NCI-H446 treated with DMSO at 0.1 percent for 48 hours (cell line): ENCODE data around the gene ACYP1.
A peak's percentile ranks its signal among the peaks of the same experiment; 100 is the strongest.

ENCODE experiments used
- DNase-seq: peaks from one replicate; lab custom pipeline; 2025; lab: John Stamatoyannopoulos, UW

Gene ACYP1

DNA sequence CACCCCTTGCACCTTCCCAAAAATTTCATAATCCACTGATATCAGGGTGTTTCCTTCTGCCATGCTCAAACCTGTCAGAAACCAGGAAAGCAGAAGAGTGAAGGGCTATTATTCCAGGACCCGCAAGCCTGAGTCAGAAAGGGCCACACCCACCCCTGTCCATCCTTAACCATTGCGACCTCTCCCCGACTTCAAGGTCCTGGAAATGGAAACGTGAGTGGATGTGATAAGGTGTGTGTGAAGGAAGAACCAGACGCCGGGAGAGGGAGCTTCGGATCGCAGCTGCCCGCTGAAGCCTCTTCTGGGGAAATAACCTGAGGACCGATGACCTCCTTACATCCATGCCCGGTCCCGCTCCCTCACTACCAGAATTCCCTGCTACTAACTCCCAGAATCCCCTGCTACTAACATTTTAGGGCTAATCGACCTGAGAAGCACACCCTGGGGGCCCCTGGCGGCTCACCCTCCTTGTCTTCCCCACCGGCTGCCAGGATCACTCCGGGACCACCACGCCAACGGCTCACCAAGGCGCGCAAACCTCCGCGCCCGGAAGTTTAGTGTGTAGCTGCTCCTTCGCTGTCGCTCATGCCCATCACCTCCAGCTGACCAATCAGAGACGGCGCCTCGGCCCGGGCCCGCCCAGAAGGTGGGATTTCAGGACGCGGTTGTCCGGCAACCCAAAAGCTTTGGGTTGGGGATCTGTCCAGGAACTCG lies at the start of gene ACYP1:
TSS of gene ACYP1 (minus strand) at position 534 of the 714 bp plus-strand sequence. CDS start at position 63, 471 bp downstream.
- DNase-seq, result peak; percentile 77

DNA sequence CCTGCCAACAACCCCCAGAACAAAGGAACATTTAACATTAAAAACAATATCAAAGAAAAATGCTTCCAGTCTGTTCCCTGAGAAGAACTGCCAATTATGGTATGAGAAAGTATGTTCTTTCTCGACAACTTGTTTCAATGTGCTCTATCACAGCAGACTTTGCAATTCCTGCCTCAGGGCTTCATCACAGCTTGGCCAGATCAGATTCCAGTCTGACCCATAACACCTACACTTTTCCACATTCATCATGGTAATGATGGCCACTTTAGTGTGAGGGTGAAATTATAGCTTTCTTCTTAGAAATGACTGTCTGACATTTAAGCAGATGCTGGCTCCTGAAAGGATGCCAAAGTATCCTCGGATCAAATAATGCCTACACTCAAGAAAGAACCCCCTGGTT lies 46.1 kb upstream of the ACYP1 start:
- no peak for DNase-seq

DNA sequence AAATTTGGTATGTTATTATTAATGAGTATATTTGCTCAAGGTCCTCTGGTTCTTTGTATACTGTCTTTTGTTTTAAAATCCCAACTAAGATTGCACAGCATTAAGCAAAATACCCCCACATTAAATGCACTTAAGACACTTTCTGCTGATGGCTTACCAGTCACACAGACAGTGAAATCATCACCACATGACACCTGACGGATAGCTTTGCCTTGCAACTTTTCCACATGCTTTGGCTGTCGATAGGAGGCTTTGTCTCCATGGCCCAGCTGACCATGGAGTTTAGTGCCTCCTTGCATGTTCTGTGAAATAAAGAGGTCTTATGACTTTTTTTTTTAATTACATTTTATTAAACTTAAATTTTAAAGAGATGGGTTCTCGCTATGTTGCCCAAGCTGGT lies 43.4 kb upstream of the ACYP1 start:
- DNase-seq, result no peak

DNA sequence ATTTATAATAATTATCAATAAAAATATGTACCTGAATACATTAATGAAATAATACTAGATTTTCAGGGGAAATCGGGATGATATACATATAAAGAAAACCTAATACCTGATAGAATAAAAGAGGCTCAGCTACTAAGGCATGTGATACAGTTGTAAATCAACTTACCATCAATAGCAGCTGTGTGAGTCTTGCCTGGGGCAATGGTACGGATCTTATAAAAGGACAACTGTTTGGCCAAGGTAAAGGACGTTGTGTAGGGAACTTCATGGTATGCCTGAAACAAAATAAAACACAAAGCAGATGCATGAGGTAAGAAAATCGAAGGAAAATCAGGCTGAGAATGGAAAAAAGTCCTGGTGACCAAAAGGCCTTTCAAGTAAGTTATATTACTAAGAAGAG lies 37.7 kb upstream of the ACYP1 start:
- no peak for DNase-seq

DNA sequence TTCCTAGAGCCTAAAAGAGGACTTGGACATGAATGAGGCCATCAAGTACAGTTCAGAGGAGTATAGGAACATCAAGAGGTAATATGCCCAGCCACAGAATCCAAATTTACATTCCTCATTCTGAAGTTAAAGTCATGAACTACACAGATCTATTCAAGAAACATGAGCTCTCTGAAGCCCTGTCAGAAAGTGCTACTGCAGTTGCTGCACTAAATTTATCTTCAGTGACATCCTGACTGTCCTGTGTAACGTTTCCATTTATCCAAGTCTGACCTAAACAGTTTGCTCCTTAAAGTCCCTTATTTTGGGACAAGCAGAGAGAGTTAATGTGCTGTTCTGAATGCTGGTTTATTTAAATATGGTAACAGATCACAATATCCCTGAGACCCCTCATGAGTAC lies 34.9 kb upstream of the ACYP1 start:
- DNase-seq, result no peak

DNA sequence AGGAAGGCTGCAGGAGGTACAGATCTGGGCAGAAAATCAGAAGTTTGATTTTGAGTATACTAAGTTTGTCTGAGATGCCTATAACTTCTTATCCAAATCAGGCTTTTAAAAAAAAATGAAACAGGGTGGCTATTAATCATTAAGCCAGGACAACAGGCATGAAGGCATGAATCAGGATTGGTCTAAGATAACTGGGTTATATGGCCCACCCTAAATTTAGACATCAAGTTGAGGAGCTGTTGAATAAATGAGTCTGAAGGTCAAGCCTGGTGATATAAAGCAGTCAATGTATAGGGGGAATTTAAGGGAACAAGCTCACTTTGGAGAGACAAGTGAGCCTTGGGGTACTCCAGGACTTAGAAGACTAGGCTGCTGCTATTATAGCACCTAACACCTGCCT lies 34.4 kb upstream of the ACYP1 start:
- no peak for DNase-seq

DNA sequence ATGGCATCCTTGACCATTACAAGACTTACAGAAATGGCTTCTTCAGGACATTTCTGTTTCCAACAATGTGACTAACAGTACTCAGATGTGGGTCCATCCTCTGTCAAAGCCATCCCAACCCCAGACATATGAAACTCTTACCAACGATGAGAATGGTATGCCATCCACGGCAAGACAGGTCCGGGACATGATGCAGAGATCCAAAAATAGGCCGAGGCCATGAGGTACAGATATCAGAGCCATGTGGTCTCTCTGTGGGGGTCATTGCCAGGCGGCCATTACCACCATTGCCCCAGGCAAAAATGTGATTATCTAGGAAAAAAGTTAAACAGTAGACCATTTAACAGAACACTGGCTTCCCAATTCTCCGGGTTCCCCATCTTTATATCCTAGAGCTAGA lies 33.1 kb upstream of the ACYP1 start:
- DNase-seq, result no peak

DNA sequence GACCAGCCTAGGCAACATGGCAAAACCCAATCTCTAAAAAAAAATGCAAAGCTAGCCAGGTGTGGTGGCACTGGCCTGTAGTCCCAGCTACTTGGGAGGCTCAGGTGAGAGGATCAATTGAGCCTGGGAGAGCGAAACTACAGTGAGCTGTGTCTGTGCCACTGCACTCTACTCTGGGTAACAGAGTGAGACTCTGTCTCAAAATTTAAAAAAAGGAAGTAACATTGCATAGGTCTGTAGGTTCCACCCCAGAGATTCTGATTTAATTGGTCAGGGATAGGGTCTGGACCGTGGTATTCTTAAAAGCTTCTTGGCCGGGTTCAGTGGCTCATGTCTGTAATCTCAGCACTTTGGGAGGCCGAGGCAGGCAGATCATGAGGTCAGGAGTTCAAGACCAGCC lies 31.9 kb upstream of the ACYP1 start:
- no peak for DNase-seq

DNA sequence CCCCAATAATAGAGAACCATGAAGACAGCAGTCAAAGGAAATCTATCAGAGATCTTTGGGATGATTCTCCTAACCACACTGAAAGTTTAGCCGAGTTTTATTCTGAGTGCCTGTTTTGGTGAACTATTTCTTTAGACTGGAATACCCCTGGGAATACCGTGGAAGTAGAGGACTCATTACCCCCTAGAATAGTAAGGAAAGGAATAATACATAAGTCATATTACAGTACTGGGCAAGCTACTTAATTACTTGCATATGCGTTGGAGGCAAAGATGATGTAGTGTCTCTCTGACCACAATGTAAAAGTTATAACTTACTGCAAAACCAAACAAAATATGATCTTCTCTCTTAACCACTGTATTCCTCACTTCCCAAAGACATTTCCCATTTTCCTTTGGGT lies 31.1 kb upstream of the ACYP1 start:
- DNase-seq, result no peak

DNA sequence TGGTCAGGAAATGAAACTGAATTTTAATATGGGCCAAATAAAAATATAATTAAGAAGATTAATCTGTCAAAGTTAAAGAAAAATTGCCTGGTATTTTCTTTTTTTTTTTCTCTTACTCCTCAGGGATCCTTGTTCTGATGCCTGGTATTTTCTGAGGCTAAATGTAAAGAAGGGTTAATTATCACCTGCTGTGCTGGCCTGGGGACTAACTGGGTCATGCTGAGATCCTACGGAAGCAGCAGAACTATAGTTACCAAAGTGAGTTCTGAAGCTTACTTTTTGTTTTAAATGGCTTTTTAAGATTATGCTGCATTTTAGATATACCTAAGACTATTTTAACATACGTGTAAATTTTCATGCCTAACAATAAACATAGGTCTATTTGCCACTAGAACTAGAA lies 28.9 kb upstream of the ACYP1 start:
- no peak for DNase-seq

DNA sequence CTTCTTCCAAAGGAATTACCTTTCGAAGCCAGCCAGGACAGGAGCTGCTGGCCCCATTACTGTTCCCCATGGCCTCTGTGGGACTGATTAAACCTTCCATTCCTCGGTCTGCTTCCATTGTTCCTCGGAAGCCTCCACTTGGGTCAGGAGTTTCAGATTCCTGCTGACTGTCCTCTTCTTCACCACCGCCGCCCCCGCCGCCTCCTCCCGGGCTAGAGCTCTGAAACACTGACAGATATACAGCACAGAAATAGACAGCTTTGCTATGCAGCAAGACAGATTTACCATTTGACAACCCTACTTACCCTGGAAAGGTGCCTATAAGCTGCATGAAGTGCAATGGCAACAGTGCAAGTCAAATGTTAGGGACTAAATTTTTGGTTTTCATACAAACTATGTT lies 27.4 kb upstream of the ACYP1 start:
- DNase-seq, result no peak

DNA sequence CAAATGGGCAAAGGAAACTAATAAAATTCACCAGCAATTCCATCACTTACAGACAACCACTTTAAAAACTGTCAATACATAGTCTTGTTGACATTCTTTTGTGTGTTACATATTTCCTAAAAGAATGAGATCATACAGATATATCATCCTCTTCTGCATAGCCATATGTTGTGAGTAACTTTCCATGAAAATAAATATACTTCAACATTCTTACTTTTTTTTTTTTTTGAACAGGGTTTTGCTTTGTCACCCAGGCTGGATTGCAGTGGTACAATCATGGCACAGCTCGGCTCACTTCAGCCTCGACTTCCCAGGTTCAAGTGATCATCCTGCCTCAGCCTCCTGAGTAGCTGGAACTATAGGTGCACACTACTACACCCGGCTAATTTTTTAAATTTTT lies 26.5 kb upstream of the ACYP1 start:
- DNase-seq, result no peak

DNA sequence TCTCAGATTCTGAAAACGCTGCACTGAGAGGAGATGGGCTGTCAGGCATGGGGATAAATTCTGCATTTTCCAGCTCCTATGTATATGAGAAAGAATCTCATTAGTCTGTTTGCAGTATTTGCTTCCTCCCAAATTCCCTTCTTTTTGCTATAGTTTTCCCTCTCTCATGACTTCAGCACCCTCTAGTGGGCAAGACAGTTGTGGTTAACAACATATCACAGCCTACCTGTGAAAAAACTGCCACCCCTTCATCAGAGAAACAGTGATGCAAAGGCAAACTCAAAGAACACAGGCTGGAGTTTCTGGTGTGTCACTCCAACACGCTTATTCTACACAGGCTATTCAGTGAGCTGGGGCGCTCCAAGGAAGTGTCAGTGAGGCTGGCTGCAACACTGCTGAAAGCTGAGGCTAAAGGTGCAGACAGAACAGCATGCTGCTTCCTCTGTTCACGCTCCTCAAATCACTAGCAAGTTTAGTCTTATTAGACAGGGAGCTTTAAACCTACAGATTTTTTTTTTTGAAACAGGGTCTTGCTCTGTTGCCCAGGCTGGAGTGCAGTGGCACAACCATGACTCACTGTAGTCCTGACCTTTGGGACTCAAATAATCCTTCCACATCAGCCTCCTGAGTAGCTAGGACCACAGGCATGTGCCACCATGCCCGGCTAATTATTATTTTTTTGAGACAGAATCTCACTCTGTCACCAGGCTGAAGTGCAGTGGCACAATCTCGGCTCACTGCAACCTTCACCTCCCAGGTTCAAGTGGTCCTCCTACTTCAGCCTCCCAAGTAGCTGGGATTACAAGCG lies 24.9 kb upstream of the ACYP1 start:
- DNase-seq, result peak; percentile 12

DNA sequence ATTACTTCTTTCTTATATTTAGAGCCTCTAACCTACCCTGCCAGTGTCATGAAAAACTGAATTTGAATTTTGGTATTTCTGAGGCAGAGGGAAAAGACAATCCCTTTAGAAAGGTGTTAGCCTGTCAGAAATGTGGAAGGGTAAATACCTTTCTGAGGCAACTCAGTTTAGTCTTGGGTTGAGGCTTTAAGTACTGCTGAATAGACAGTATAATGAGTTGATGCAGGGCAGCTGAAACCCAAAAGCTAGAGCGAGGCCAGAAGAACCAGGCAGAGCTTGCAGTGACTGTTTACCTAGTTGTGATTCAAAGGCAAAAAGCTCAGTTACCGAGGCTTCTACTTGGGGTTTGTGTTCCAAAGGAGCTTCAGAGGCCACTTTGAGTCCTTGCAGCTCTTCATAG lies 24.3 kb upstream of the ACYP1 start:
- DNase-seq, result no peak

DNA sequence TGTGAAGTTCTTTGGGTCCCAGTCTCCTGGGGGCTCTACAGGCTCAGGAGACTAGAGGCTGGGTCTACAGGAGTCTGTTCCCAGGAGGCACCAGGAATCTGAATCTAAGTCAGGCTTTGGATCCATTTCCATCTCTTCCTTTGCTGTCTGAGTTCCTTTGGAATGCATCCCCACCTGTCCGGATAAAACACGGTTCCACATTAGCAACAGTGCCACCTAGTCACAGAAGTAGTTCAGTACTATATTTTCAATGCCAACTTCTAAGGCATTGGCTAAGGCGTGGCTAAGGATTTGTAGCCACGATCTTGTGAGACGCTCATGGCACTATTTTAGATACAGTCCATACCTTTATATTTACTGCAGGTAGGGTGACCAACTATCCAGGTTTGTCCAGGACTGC lies 20.7 kb upstream of the ACYP1 start:
- no peak for DNase-seq

DNA sequence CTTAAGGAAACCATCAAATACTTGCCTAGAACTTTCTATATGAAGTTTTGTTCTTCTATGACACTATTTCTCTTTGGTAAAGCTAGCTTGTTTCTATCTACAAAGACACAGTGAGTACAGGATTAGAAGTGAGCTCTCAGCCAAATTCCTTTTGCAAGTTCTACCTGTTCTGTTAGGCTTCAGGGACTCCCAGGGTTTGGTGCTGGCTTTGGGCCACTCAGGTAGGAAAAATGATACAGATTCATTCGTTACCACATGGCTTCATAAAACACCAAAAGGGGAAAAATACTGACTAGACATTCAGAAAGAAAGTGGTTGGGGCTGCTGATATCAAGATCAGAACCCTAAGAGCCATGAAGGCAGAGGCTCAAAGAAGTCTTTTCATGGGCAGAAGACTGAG lies 19.4 kb upstream of the ACYP1 start:
- no peak for DNase-seq

DNA sequence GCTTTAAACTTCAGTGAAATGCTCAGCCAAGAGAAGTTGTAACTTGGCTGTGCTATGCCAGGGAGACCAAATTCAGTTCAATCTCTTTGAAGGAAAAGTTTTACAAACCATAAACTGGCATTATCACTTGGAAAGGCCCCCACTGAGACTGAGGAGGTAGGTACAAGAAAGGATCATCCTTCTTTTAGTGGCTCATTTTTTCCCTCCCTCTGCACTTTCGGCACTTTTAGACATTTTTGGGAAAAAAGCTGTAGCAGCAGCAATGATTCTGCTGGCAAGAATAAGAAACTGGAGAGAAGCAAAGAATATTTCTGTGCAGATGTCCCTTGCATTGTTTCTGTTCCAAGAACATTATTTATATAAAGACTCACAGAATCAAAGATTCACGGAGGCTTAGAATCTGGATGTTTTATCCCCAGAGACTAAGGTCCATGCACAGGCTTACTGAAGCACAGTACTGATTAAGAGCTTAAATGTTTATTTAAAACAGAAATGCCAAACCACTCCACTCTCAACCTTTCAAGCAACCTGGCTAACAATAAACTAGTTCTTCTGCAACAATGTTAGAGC lies 17.9 kb upstream of the ACYP1 start:
- no peak for DNase-seq

DNA sequence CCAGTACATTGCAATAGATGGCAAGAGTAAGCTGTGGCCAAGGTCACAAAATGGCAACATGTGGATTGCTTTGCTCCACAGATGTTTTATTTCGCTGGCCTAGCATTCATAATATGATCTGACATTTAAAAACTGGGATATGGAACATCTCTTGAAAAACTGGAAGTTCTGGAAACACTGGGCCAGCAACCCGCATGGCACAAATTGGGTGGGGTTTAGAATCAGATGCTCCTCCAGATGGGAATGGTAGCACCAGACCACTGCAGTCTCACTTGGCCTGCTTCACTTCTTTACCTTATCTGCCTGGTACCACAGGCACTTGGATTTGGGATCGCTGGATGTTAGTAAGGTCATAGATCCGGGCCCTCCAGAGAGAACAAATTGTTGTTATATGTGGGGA lies 15.7 kb upstream of the ACYP1 start:
- DNase-seq, result no peak

DNA sequence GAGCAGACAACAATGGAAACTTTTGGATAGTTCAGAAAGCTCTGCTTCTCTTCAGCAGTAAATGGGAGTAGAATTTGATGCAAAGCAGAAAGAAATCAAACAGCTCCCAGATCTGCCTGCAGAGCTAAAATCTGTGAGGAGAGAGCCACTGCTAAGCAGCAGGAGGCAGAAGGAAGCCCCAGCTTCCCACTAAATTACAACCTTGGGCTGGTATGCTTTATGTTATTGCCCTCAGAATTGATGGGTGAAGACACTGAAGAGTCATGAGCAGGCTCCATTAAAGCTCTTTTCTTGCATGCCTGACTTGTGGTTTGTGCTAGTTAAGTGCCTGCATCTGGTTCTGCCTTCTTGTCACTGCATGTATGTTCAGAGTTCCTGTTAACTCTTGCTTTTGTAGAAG lies 14.0 kb upstream of the ACYP1 start:
- DNase-seq, result no peak

DNA sequence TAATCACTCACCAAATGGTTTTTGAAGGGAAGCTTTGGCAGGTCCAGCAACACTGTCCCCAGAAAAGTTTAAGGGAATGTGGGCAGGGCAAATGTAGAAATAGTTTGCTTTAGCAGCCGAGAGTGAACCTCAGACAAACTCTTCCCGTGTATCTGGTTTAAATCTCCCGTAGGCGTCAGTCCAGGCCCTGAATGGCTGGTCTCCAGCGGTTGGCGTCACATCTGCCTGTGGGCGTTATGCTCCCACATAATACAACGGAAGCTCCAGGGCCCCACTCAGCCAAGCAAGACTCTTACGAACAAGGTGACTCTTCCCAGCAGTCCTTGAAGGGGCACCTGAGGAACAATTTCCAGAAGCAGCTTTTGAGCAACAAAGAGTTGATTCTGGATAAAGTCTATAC lies 6.6 kb upstream of the ACYP1 start:
- no peak for DNase-seq

DNA sequence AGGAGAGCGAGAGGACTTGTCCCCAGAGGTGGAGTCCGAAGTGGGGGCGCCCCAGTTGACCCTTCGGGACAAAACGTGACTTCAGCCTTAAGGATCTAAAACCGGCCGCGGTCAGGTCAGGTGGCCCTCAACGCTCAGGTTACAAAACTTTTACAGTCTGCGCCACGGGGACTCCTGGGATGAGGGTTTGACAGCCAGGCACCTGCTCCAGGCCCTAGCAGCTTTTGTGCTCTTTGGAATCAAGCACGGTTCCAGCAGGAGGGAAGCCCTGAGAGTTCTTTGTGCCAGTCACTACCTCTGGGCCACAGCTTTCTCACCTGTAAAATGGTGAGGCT lies 6.0 kb upstream of the ACYP1 start:
- no peak for DNase-seq

DNA sequence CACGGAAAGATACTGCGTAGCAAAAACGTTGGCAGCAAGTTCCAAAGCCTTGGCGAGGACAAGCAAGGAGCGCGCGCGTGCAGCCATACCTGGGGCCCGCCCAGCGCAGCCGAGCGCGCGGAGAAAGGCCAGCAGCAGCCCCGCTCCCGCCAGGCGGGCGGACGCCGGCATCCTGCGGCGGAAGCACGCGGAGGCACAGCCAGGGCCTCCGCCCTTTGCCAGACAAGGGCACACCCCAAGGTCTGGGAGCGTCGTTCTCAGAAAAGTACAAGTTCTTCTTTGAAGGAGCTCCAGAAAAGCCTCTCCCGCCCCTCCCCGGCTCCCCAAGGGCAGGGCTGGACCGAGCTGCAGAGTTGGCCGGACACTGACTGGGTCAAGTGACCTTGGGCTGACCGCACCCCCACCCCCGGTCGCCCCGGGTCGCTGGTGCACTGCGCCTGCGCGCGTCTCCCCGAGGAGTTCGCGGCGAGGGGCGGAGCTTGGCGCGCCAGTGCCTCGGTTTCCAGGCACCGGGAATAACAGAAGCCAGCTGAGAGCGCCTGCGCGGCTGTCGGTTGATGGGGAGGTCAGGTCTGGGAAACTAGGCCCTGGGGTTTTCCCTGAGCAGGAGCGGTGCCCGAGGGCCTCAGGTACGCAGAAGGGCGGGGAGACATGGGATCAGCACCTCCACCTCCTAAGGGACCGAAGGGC lies 5.4 kb upstream of the ACYP1 start, which contains the start of gene ZC2HC1C:
TSS of gene ZC2HC1C (plus strand) at position 521 of the 690 bp plus-strand sequence. CDS start 933 bp downstream, outside the sequence.
- DNase-seq, result no peak
